Tibial nerve (tissue), 4 donors: Measurements from ENCODE around the gene GCLC. TPM values are rescaled to one million over a fixed set of nuclear protein-coding genes. Genes with fewer than 3 reads are reported as not detected.

ENCODE experiments used
- DNase-seq, 2 donors: peaks; one replicate each; pipeline ENCODE4 v3.0.0-alpha.2; 2019; ENCODE audit warnings: low spot score in 2 of 2
- H3K27ac ChIP-seq, 4 donors: fragments of 200-600 bp; sonication (generic) in 3 of 4; one replicate each; pipeline ENCODE4 v1.5.1; 2017 to 2019; ENCODE audit warnings: mild to moderate bottlenecking in 1 of 4
- H3K27me3 ChIP-seq, 2 donors: fragments of 200-600 bp; sonication (generic) in 1 of 2; one replicate each; pipeline versions ENCODE4 v1.5.1 to v1.6.0; 2017 to 2019
- H3K36me3 ChIP-seq, 3 donors: fragments of 200-600 bp; sonication (generic); one replicate each; pipeline ENCODE4 v1.5.1; 2018 to 2019
- H3K4me1 ChIP-seq, 4 donors: fragments of 200-600 bp; sonication (generic) in 3 of 4; one replicate each; pipeline ENCODE4 v1.5.1; 2017 to 2019
- H3K4me3 ChIP-seq, 4 donors: fragments of 200-600 bp; sonication (generic) in 3 of 4; one replicate each; pipeline ENCODE4 v1.5.1; 2017 to 2019; ENCODE audit warnings: mild to moderate bottlenecking in 1 of 4, moderate library complexity in 1 of 4
- H3K9me3 ChIP-seq, 4 donors: fragments of 200-600 bp; sonication (generic) in 3 of 4; one replicate each; pipeline ENCODE4 v1.5.1; 2017 to 2019
- CTCF ChIP-seq, 5 experiments: fragments of 200-600 bp in 3 of 5; fragments of 450-650 bp in 2 of 5; sonication (generic) in 3 of 5; IDR thresholded peaks; one replicate each; pipeline ENCODE4 v1.5.1; 2016 to 2019; ENCODE audit warnings: antibody characterized with exemption in 5 of 5, mild to moderate bottlenecking in 3 of 5, moderate library complexity in 2 of 5
- EP300 ChIP-seq, 2 donors: sonication (generic); formaldehyde crosslinking; IDR thresholded peaks; one replicate each; pipeline ENCODE4 v1.6.1; 2017; ENCODE audit warnings: antibody characterized with exemption in 2 of 2, mild to moderate bottlenecking in 1 of 2
- POLR2A ChIP-seq, 2 donors: fragments of 450-650 bp; IDR thresholded peaks; one replicate each; pipeline ENCODE4 v1.6.1; 2017; ENCODE audit warnings: antibody characterized with exemption in 2 of 2, mild to moderate bottlenecking in 2 of 2, moderate library complexity in 2 of 2
- WGBS, 2 donors: methylation state at CpG; one replicate each; pipeline ENCODE4 v1.1.5; 2018; 5-methylcytosine and 5-hydroxymethylcytosine counted together
- total RNA-seq, 4 donors: library from RNA; depleted of rRNA; stranded (reverse); fragments of >200 nt; gene quantifications; one replicate each; pipeline ENCODE4 v1.1.0, GENCODE V29; 2016

Gene GCLC
- total RNA-seq, 4 donors from 2014 or later, result 21.8 to 43.2 (median 32.0) TPM

- Histone ChIP-seq H3K36me3 (no peaks in the 10 kb centered on the region), H3K27ac (no peak overlapping the region), H3K9me3 (no peaks in the 10 kb centered on the region), H3K4me1 (no peaks in the 10 kb centered on the region), H3K4me3 (no peak overlapping the region), H3K27me3 (no peaks in the 10 kb centered on the region)
- DNase-seq, result no peak
- no peak for TF ChIP-seq POLR2A (IDR thresholded peaks at IDR 0.05)
- no peak for TF ChIP-seq CTCF (IDR thresholded peaks at IDR 0.05)
- TF ChIP-seq EP300 (IDR thresholded peaks at IDR 0.05), result no peak
- 100% methylated on average over 2 of the region's 2 CpGs for WGBS, 2 donors
These were observed 70.9 kb downstream of the GCLC start for GRCh38 chr6:53474010-53474409.

GRCh38 chr6:53469163-53469562 is 75.7 kb downstream of the GCLC start:
- no peaks in the 10 kb centered on the region for H3K27me3 ChIP-seq
- TF ChIP-seq POLR2A (IDR thresholded peaks at IDR 0.05) (no peak), CTCF (IDR thresholded peaks at IDR 0.05) (no peak), EP300 (IDR thresholded peaks at IDR 0.05) (no peak)
- no peak overlapping the region for H3K4me3 ChIP-seq
- no peaks in the 10 kb centered on the region for H3K9me3 ChIP-seq
- H3K27ac ChIP-seq, result no peak overlapping the region
- no peak for DNase-seq
- H3K4me1 ChIP-seq, result peaks cover 0 to 15% (median 0%) of the 10 kb centered on the region in 4 donors
- 43 to 46% methylated on average over 1 of the region's 1 CpG for WGBS, 2 donors
- H3K36me3 ChIP-seq, result no peaks in the 10 kb centered on the region

- Histone ChIP-seq H3K4me3 (no peak overlapping the region), H3K9me3 (no peaks in the 10 kb centered on the region), H3K4me1 (peaks cover 0 to 23% (median 3%) of the 10 kb centered on the region in 4 donors), H3K27ac (no peak overlapping the region), H3K36me3 (no peaks in the 10 kb centered on the region), H3K27me3 (no peaks in the 10 kb centered on the region)
- WGBS, 2 donors, result 21 to 37% methylated on average over 1 of the region's 1 CpG
- no peak for DNase-seq
- TF ChIP-seq CTCF (IDR thresholded peaks at IDR 0.05) (no peak), EP300 (IDR thresholded peaks at IDR 0.05) (no peak), POLR2A (IDR thresholded peaks at IDR 0.05) (no peak)
These were observed 78.6 kb downstream of the GCLC start for GRCh38 chr6:53466257-53466656.

DNA sequence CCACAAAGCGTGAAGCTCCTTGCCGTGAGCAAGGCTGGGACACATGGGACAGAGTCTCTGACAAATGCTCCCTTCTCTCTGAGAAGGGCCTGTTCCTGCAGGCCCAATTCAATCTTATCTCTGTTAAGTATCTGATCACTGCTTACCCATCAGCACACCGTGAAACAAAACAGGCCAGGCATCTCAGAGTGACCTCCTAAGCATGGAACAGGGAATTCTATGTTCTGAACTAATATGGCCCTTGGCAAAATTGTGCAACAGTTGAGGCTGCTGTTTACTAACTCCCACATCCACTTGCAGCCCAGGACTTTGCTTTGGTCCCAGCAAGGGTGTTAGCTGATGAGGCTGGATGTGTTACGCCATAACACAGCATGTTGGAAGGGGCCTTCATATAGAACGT is 79.2 kb downstream of the GCLC start:
- TF ChIP-seq EP300 (IDR thresholded peaks at IDR 0.05) (peak in 1 of 2 donors; percentile 26), CTCF (IDR thresholded peaks at IDR 0.05) (no peak)
- 71 to 74% methylated on average over 5 of the region's 5 CpGs for WGBS, 2 donors
- Histone ChIP-seq H3K27ac (peak overlapping the region in 1 of 4 donors; percentile 48), H3K9me3 (no peaks in the 10 kb centered on the region), H3K27me3 (no peaks in the 10 kb centered on the region), H3K4me1 (peaks cover 0 to 25% (median 3%) of the 10 kb centered on the region in 4 donors), H3K36me3 (no peaks in the 10 kb centered on the region), H3K4me3 (no peak overlapping the region)
- DNase-seq, result no peak

DNA sequence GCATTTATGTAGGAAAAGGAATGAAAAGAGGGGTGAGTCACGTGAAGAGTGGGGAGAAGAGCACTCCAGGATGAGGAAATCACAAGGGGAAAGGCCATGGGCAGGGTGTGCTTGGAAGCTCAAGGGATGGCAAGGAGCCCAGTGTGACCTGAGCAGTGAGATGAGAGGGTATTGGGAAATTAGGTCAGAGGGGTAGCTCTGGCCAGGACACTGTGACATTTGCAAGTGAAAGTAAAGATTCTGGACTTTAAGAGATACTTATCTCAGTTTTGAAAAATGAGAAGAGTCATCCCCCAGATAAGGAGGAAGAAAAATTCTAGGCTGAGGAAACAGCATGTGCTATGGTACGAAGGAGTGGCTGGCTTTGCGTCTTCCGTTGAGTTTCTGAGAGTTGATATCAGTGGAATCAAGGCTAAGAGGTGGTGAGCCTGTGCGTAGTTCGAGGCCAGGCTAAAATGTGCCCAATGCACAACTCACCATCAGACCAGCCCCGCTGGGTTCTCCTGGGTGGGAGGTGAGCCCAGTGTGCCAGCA is 79.9 kb downstream of the GCLC start:
- DNase-seq, result peak; percentile 34 to 70
- peak overlapping the region in 1 of 4 donors; percentile 48 for H3K27ac ChIP-seq
- no peak overlapping the region for H3K4me3 ChIP-seq
- no peak for TF ChIP-seq POLR2A (IDR thresholded peaks at IDR 0.05)
- peak in 1 of 2 donors; percentile 68 for TF ChIP-seq EP300 (IDR thresholded peaks at IDR 0.05)
- TF ChIP-seq CTCF (IDR thresholded peaks at IDR 0.05), result no peak
- no peaks in the 10 kb centered on the region for H3K9me3 ChIP-seq
- 83 to 86% methylated on average over 7 of the region's 7 CpGs for WGBS, 2 donors
- no peaks in the 10 kb centered on the region for H3K27me3 ChIP-seq
- no peaks in the 10 kb centered on the region for H3K36me3 ChIP-seq
- H3K4me1 ChIP-seq, result peaks cover 0 to 25% (median 3%) of the 10 kb centered on the region in 4 donors
